Stomach (tissue), 4 donors: ENCODE results near the gene RASAL2.
"Not testable (repeated sequence)": the region's sequence is repeated elsewhere in the genome, so short reads cannot be mapped to it uniquely, and the experiment has no call there.

Experiments
- EP300 ChIP-seq: sonication (generic); formaldehyde crosslinking; IDR thresholded peaks from one replicate; pipeline ENCODE4 v1.6.1; 2017; ENCODE audit warnings: antibody characterized with exemption
- POLR2A ChIP-seq, 4 donors: fragments of 450-650 bp; IDR thresholded peaks; one replicate each; pipeline ENCODE4 v1.6.1; 2016; ENCODE audit warnings: antibody characterized with exemption in 4 of 4, control low read depth in 2 of 4, mild to moderate bottlenecking in 1 of 4, moderate library complexity in 1 of 4
- POLR2AphosphoS5 ChIP-seq, 3 donors: sonication (generic); formaldehyde crosslinking; IDR thresholded peaks; one replicate each; pipeline ENCODE4 v1.6.1; 2016; ENCODE audit warnings: antibody characterized with exemption in 3 of 3
- TF ChIP-seq, protein P1 (sequence below), 7 experiments: fragments of 450-650 bp in 4 of 7; fragments of 200-600 bp in 3 of 7; sonication (generic) in 3 of 7; IDR thresholded peaks; one replicate each; pipeline ENCODE4 v1.5.1; 2016 to 2019; ENCODE audit warnings: antibody characterized with exemption in 7 of 7, control low read depth in 2 of 7, mild to moderate bottlenecking in 1 of 7

DNA sequence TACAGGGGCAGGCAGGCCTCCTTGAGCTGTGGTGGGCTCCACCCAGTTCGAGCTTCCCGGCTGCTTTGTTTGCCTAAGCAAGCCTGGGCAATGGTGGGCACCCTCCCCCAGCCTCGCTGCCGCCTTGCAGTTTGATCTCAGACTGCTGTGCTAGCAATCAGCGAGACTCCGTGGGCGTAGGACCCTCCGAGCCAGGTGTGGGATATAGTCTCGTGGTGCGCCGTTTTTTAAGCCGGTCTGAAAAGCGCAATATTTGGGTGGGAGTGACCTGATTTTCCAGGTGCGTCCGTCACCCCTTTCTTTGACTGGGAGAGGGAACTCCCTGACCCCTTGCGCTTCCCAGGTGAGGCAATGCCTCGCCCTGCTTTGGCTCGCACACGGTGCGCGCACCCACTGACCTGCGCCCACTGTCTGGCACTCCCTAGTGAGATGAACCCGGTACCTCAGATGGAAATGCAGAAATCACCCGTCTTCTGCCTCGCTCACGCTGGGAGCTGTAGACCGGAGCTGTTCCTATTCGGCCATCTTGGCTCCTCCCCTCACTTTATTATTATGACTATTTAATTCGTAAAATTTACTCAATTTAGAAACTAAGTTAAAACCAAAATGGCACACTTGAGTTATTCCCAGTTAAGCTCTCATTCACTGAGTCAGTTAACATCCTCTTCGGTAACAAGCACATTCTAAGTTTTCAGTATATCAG lies 226.5 kb downstream of the RASAL2 start:
- TF ChIP-seq POLR2A (IDR thresholded peaks at IDR 0.05); EP300; POLR2AphosphoS5 (IDR thresholded peaks at IDR 0.05): not testable (repeated sequence)
- TF ChIP-seq, protein P1, sequence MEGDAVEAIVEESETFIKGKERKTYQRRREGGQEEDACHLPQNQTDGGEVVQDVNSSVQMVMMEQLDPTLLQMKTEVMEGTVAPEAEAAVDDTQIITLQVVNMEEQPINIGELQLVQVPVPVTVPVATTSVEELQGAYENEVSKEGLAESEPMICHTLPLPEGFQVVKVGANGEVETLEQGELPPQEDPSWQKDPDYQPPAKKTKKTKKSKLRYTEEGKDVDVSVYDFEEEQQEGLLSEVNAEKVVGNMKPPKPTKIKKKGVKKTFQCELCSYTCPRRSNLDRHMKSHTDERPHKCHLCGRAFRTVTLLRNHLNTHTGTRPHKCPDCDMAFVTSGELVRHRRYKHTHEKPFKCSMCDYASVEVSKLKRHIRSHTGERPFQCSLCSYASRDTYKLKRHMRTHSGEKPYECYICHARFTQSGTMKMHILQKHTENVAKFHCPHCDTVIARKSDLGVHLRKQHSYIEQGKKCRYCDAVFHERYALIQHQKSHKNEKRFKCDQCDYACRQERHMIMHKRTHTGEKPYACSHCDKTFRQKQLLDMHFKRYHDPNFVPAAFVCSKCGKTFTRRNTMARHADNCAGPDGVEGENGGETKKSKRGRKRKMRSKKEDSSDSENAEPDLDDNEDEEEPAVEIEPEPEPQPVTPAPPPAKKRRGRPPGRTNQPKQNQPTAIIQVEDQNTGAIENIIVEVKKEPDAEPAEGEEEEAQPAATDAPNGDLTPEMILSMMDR (IDR thresholded peaks at IDR 0.05) = not testable (repeated sequence)
